ENCODE results near the gene CAMKK1.

DNA sequence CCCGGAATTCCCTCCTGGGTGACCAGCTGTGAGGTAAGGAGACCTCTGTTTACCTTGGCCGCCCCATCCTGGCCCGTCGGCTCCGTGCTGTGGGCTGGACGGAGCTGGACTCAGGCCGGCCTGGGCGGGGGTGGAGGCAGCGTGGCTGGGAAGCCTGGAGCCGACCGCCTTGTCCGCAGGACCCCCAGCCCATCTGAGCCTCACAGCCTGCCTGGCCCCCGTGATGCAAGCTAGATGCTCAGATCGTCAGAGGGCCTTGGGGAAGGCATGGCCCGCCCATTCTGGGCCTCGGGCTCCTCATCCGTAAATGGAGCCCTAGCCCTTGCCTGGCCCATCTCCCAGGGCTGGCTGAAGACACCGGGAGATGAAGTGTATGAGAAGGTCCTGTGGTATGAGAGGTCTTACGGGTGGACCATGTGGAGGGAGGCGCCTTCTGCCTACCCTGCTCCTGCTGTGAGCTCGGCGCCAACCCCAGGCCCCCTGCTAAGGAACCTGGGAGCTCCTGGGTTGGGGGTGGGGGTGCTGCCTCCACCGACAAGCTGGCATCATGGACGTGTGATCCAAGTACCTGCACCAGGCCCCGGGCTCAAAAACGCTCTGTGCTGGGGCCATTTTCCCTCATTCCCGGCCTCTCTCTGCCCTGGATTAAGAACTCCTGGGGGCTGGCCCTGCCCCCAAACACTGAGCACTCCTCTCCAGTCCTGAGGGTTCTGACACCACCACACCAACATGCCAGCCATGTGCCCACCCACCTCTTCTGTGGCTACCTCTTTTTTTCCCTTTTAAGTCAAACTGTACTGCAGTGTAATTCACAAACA lies 28.9 kb upstream of the CAMKK1 start:
- TF ChIP-seq, protein P1, sequence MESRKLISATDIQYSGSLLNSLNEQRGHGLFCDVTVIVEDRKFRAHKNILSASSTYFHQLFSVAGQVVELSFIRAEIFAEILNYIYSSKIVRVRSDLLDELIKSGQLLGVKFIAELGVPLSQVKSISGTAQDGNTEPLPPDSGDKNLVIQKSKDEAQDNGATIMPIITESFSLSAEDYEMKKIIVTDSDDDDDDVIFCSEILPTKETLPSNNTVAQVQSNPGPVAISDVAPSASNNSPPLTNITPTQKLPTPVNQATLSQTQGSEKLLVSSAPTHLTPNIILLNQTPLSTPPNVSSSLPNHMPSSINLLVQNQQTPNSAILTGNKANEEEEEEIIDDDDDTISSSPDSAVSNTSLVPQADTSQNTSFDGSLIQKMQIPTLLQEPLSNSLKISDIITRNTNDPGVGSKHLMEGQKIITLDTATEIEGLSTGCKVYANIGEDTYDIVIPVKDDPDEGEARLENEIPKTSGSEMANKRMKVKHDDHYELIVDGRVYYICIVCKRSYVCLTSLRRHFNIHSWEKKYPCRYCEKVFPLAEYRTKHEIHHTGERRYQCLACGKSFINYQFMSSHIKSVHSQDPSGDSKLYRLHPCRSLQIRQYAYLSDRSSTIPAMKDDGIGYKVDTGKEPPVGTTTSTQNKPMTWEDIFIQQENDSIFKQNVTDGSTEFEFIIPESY (IDR thresholded peaks at IDR 0.05; ENCODE audit: borderline replicate concordance, low read depth), result no peak
- TF ChIP-seq EZH2phosphoT487 (IDR thresholded peaks at IDR 0.05; ENCODE audit: borderline replicate concordance, low read depth) (no peak), FOSL2 (IDR thresholded peaks at IDR 0.05; ENCODE audit: borderline replicate concordance, low read depth) (no peak), POLR2AphosphoS5 (IDR thresholded peaks at IDR 0.05; ENCODE audit: low read depth, low read length) (no peak), MXI1 (IDR thresholded peaks at IDR 0.05; ENCODE audit: low read depth, low read length) (no peak), FOXM1 (IDR thresholded peaks at IDR 0.05; ENCODE audit: low read depth) (no peak)
- TF ChIP-seq, protein P2, sequence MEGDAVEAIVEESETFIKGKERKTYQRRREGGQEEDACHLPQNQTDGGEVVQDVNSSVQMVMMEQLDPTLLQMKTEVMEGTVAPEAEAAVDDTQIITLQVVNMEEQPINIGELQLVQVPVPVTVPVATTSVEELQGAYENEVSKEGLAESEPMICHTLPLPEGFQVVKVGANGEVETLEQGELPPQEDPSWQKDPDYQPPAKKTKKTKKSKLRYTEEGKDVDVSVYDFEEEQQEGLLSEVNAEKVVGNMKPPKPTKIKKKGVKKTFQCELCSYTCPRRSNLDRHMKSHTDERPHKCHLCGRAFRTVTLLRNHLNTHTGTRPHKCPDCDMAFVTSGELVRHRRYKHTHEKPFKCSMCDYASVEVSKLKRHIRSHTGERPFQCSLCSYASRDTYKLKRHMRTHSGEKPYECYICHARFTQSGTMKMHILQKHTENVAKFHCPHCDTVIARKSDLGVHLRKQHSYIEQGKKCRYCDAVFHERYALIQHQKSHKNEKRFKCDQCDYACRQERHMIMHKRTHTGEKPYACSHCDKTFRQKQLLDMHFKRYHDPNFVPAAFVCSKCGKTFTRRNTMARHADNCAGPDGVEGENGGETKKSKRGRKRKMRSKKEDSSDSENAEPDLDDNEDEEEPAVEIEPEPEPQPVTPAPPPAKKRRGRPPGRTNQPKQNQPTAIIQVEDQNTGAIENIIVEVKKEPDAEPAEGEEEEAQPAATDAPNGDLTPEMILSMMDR (IDR thresholded peaks at IDR 0.05), result no peak
